Ascending aorta (tissue), 2 donors: ENCODE results near the gene FGF19. TPM values are rescaled to one million over a fixed set of nuclear protein-coding genes. Genes with fewer than 3 reads are reported as not detected.

Experiments used
- DNase-seq, 2 donors: peaks; one replicate each; pipeline ENCODE4 v3.0.0-alpha.2; 2019; ENCODE audit warnings: low spot score in 2 of 2
- H3K27ac ChIP-seq, 2 donors: fragments of 200-600 bp; sonication (generic); one replicate each; pipeline ENCODE4 v1.5.1; 2016 to 2017; ENCODE audit warnings: mild to moderate bottlenecking in 1 of 2
- H3K27me3 ChIP-seq: fragments of 200-600 bp; sonication (generic); one replicate; pipeline ENCODE4 v1.5.1; 2017
- H3K36me3 ChIP-seq, 2 donors: fragments of 200-600 bp; sonication (generic); one replicate each; pipeline ENCODE4 v1.5.1; 2016
- H3K4me1 ChIP-seq, 2 donors: fragments of 200-600 bp; sonication (generic); one replicate each; pipeline ENCODE4 v1.5.1; 2016 to 2017; ENCODE audit warnings: mild to moderate bottlenecking in 1 of 2
- H3K4me3 ChIP-seq, 2 donors: fragments of 200-600 bp; sonication (generic); one replicate each; pipeline ENCODE4 v1.5.1; 2016 to 2017; ENCODE audit warnings: mild to moderate bottlenecking in 1 of 2
- H3K9me3 ChIP-seq, 2 donors: fragments of 200-600 bp; sonication (generic); one replicate each; pipeline ENCODE4 v1.5.1; 2016
- CTCF ChIP-seq, 3 experiments: fragments of 200-600 bp in 2 of 3; fragments of 450-650 bp in 1 of 3; sonication (generic) in 2 of 3; IDR thresholded peaks; one replicate each; pipeline ENCODE4 v1.5.1; 2016 to 2019; ENCODE audit warnings: antibody characterized with exemption in 3 of 3, mild to moderate bottlenecking in 1 of 3, moderate library complexity in 1 of 3
- intact Hi-C: fragments of 100-400 bp; cut with DNase I; formaldehyde crosslinking; loops from one replicate; pipeline ENCODE4 v1.15.1; 2023
- total RNA-seq: library from RNA; depleted of rRNA; stranded (reverse); fragments of >200 nt; gene quantifications from one replicate; pipeline ENCODE4 v1.1.0, GENCODE V29; 2016

The FGF19 gene
- total RNA-seq, 1 donor from 2014 or later = not detected

GRCh38 chr11:69734367-69734766 lies 30.5 kb upstream of the FGF19 start:
- Histone ChIP-seq H3K27me3 (no peaks in the 10 kb centered on the region), H3K9me3 (peaks cover 4 to 14% of the 10 kb centered on the region in 2 donors), H3K36me3 (no peaks in the 10 kb centered on the region), H3K27ac (no peak overlapping the region), H3K4me1 (no peaks in the 10 kb centered on the region), H3K4me3 (no peak overlapping the region)
- intact Hi-C loops = no loop called here
- DNase-seq = no peak
- no peak for TF ChIP-seq CTCF (IDR thresholded peaks at IDR 0.05)

- no peaks in the 10 kb centered on the region for H3K4me1 ChIP-seq
- no peak for TF ChIP-seq CTCF (IDR thresholded peaks at IDR 0.05)
Observed at GRCh38 chr11:69732910-69733309, 29.1 kb upstream of the FGF19 start.

DNA sequence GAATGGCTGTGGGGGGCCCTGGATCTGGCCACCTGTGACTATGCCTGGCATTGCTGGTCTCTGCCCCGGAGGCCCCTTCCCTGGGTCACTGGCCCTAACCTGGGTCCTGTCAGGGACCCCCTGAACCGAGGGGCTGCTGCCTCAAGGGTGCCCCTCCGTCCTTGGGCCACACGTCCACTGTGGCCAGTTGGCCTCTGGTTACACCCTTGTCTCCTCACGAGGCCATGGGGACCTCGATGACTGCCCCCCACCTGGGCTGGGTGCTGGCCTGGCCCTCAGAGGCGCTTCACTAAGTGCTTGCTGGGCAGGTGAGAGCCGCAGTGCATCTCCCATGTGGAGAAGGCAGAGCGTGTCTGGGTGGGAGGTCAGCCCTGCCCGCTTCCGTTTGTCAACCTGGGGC lies 27.3 kb upstream of the FGF19 start:
- H3K9me3 ChIP-seq = peaks cover 4 to 8% of the 10 kb centered on the region in 2 donors
- no peaks in the 10 kb centered on the region for H3K36me3 ChIP-seq
- no peaks in the 10 kb centered on the region for H3K4me1 ChIP-seq
- no peak overlapping the region for H3K27ac ChIP-seq
- no peak for TF ChIP-seq CTCF (IDR thresholded peaks at IDR 0.05)
- intact Hi-C loops = no loop called here
- no peak for DNase-seq
- no peak overlapping the region for H3K4me3 ChIP-seq
- no peaks in the 10 kb centered on the region for H3K27me3 ChIP-seq

More at GRCh38 chr11:69732910-69733309, 29.1 kb upstream of the FGF19 start:
- no peak for DNase-seq
- Histone ChIP-seq H3K4me3 (no peak overlapping the region), H3K9me3 (peaks cover 4 to 8% of the 10 kb centered on the region in 2 donors), H3K27ac (no peak overlapping the region), H3K36me3 (no peaks in the 10 kb centered on the region), H3K27me3 (no peaks in the 10 kb centered on the region)
- intact Hi-C loops = no loop called here

DNA sequence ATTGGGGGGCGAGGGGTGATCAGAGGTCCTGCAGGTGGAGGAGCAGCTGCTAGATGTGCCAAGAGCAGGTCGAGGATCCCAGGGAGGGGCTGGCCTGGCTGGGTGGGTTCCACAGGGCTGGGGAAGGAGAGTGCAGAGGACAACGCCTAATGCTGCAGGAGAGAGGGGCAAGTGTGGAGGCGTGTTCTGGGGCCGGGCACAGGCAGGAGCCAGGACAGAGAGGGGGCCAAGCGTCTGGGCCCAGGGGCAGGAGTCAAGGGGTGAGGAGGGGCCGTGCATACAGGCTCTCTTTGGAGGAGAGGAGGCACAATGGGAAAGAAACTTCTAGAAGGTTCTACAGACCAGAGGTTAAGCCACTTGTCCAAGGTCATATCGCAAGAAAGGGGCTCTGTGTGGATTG lies 26.7 kb upstream of the FGF19 start:
- peaks cover 4 to 8% of the 10 kb centered on the region in 2 donors for H3K9me3 ChIP-seq
- no peaks in the 10 kb centered on the region for H3K4me1 ChIP-seq
- H3K36me3 ChIP-seq = no peaks in the 10 kb centered on the region
- H3K4me3 ChIP-seq = no peak overlapping the region
- H3K27me3 ChIP-seq = no peaks in the 10 kb centered on the region
- no peak overlapping the region for H3K27ac ChIP-seq
- DNase-seq = no peak
- no peak for TF ChIP-seq CTCF (IDR thresholded peaks at IDR 0.05)
- intact Hi-C loops = no loop called here

- intact Hi-C loops = no loop called here
- TF ChIP-seq CTCF (IDR thresholded peaks at IDR 0.05) = no peak
- no peak overlapping the region for H3K4me3 ChIP-seq
- H3K4me1 ChIP-seq = no peaks in the 10 kb centered on the region
- H3K36me3 ChIP-seq = no peaks in the 10 kb centered on the region
- no peak for DNase-seq
- H3K9me3 ChIP-seq = peaks cover 4 to 5% of the 10 kb centered on the region in 2 donors
- H3K27ac ChIP-seq = no peak overlapping the region
- H3K27me3 ChIP-seq = no peaks in the 10 kb centered on the region
Observed at GRCh38 chr11:69729252-69729651, 25.4 kb upstream of the FGF19 start.

DNA sequence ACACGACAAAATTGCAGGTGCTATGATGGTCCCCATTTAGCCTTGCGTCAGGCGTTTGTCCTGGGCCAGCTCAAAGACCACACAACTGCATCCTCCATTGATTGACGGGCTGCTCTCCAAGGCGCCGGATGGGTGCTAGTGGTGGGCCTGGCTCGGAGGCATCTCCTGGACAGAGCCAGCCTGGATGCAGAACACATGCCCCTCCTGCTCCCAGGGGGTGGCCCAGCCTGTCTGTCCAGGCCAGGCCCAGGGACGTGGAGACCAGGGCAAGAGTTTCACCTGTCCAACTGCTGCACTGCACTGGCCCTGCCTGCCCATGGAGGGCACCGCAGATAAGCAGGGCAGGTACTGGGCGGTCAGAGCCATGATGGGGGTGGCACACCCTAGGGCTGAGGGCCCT lies 23.4 kb upstream of the FGF19 start:
- TF ChIP-seq CTCF (IDR thresholded peaks at IDR 0.05) = no peak
- H3K4me3 ChIP-seq = no peak overlapping the region
- no peaks in the 10 kb centered on the region for H3K36me3 ChIP-seq
- no peak overlapping the region for H3K27ac ChIP-seq
- H3K9me3 ChIP-seq = no peaks in the 10 kb centered on the region
- H3K27me3 ChIP-seq = no peaks in the 10 kb centered on the region
- H3K4me1 ChIP-seq = no peaks in the 10 kb centered on the region
- intact Hi-C loops = no loop called here
- no peak for DNase-seq
